HG02588 (cell line): Measurements from ENCODE around the gene ACAD8.
A peak's percentile ranks its signal among the peaks of the same experiment; 100 is the strongest.
"Not testable (repeated sequence)": the region's sequence is repeated elsewhere in the genome, so short reads cannot be mapped to it uniquely, and the experiment has no call there.

Experiments
- ATAC-seq: cut with Tn5 transposase; IDR thresholded peaks from one replicate; pipeline ENCODE4 v1.9.1; 2021; ENCODE audit warnings: mild to moderate bottlenecking, moderate library complexity; ENCODE audit not compliant: unreplicated experiment

ACAD8 gene

GRCh38 chr11:134266440-134266839, 13.1 kb downstream of the ACAD8 start:
- ATAC-seq = no peak

DNA sequence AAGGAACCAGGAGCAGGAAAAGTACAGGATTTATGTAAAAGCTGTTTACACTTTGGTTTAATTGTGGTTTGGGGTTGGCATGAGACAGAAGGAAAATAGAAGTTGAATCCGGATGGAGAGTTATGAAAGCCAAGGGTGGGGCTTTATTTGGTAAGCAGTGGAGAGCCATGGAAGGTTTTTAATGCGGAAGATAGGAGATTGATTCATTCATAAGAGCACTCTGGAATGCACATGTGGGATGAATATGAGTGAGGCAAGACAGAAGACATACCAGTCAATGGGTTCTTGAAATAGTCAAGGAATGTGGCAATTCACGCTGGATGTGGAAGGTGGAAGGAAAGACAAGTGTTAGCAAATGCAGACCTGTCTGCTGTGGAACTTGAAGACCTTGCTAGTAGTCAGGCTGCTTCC, 13.5 kb downstream of the ACAD8 start:
- ATAC-seq = no peak

DNA sequence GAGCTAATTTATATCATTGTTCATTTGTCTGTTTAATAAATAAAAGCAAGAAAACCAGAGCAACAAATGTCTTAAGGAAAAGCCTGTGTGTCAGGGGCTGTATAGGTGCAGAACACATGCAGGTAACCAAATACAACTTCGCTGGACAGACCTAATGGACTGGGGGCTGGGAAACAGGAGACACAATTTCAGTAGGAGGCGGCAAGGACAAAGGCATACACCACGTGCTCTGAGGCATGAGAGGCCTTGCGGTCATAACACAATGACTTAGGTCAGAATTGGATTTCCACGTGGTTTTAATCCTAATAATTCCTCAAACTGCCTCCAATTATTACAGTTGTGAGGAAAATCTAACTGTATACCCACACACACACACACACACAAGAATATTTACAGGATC, 14.1 kb downstream of the ACAD8 start:
- ATAC-seq = no peak

GRCh38 chr11:134267966-134268365, 14.6 kb downstream of the ACAD8 start:
- no peak for ATAC-seq

DNA sequence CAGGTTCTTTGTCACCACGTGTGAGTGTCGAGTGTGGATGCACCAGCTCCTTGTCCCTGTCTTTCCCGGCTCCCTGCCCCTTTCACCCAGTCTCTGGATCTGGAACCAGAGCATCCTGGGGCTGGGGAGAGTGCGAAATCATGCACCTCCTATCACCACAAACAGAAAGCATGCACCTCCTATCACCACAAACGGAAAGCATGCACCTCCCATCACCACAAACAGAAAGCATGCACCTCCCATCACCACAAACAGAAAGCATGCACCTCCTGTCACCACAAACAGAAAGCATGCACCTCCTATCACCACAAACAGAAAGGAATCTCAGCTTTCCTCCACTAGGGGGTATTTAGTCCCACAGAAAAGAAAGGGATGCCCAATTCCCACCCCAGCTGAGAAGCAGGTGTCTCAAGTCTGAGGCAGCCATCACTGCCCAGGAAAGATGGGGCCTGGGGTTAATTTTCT, 16.9 kb downstream of the ACAD8 start:
- ATAC-seq = no peak

DNA sequence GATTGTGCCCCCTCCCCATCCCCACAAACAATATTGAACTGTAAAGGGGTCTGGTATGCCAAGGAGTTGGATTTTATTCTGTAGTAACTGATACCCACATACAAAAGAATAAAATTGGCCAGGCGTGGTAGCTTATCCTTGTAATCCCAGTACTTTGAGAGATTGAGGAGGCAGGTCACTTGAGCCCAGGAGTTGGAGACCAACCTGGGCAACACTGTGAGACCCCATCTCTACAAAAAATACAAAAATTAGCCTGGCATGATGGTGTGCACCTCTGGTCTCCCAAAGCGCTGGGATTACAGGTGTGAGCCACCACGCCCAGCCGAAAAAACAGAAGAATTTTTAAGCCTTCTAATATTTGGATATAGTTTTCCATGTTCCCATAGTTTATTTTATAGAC, 18.6 kb downstream of the ACAD8 start:
- no peak for ATAC-seq

GRCh38 chr11:134272381-134273316, 19.3 kb downstream of the ACAD8 start:
- ATAC-seq = no peak

- ATAC-seq = no peak
These were observed 19.9 kb downstream of the ACAD8 start for GRCh38 chr11:134273317-134273712.

DNA sequence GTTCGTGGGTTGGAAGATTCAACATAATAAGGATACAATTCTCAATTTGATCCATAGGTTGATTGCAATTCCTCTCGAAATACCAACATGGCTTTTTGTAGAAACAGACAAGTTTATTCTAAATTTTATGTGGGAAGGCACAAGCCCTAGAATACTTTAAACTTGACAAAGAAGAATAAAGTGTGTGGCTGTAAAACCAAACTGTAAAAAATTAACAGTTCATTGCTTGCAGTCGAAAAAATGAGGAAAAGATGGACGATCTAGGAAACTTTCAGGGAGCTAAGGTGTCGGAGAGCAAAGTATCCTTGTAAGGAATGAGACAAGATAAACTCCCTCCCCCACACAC, 21.8 kb downstream of the ACAD8 start:
- ATAC-seq = no peak

DNA sequence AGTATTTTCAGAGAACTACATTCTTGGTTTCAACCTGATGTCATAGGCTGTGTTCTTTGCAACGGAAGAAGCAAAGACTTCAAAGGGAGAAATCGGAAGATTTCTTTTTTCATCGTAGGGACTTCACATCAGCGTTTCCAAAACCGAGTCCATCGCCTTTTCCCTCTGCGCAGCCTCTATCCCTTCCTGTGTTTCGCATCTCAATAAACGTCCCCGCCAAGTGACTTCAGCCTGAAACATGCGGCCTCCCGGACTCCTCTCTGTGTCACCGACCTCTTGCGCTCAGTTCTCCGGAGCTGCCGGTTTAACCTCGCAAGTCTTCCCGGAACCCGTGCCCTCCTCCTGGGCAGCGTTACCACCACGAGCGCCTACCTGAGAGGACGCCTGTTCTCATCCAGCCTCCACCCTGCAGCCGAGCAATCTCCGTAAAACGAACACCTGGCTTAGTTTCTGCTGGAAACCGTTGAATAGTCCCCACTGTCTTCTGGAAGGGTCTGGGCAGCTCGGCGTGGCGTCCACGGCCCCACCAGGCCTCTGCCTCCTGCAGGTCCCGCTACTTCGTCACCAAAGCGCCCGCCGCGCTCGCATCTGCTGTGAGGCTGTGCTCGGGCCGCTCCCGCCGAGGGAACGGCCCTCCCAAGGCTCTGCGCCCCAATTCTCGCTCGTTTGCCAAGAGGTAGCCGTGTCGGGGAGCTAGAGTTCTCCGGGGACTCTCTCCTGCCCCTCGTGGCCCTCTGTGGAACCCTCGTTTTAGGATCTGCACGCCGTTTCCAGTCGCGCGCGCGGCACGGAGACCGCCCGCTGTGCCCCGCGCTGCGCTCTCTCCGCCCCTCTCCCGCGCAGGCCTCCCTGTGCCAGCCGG, 22.4 kb downstream of the ACAD8 start, which contains the start of gene GLB1L3:
TSS of gene GLB1L3 (plus strand) at position 846 of the 862 bp plus-strand sequence. CDS start 362 bp downstream, outside the sequence.
- ATAC-seq = peak; percentile 74

DNA sequence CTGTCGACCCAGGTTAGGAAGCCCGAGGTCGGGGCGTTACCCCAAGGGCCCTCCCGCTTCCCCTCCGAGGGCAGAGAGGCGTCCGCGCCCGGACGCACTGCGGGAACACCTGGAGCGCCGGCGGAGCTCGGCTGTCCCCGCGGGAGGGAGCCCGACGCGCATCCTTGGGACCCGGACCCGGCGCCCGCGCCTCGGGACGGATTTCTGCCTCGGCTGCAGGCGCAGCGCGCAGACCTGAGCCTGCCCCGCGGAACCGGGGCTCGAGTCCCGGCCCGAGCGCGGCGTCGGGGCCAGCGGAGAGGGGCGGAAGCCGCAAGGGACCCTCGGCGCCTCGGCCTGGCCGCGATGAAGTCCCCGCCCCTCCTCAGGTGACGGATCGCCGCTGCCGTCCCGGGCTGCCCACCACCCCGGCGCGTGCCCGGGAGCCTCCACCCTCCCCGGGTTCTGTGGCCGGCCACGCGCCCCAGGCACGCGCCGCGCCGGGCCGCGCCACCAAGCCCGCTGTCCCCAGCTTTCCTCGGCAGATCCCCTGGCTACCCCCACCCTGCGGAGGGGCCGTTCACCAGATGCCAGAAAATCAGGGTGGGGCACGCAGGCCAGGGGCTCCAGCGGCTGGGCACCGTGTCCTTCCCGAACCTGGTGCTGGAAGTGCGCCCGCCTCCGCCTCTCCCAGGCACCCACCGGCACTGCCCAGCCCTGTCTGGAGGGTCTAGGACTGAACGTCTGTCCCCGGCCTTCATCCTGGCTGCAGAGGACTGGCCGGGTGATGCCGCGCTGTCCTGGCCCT, 23.2 kb downstream of the ACAD8 start:
- ATAC-seq = no peak

DNA sequence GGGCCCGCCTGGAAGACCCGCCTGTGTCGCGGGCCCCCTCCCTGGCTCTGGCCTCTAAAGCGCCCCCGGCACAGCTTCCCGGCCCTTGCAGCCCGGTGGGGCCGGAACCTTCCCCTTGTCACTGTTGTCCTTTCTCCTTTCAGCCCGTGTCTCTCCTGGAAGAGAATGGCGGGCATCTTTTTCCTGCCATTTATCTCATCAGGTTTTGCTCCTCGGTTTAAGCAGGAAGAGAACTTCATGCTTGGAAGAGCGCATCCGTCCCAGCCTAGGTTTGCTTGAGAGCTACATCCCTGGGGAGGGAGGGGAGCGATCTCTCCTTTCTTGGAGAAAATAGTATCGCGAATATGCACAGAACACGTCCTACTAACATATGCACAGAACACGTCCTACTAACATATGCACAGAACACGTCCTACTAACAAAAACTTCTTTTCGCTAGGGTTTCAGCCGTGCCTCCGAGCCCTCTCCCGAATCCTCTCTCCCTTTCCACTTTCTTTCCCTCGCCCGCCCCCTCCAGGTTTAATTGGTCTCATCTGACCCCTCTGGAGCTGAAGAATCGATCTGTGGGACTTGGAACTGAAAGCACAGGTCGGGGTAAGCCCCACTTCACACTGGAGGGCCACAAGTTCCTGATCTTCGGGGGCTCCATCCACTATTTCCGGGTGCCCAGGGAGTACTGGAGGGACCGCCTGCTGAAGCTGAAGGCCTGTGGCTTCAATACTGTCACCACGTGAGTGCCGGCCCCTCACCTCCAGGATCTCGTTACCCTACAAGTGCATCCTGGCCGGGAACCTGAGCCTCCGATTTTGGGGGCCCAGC, 24.0 kb downstream of the ACAD8 start:
- no peak for ATAC-seq

GRCh38 chr11:134278356-134278755, 25.0 kb downstream of the ACAD8 start:
- ATAC-seq = no peak

GRCh38 chr11:134281635-134282034, 28.3 kb downstream of the ACAD8 start:
- ATAC-seq = not testable (repeated sequence)

DNA sequence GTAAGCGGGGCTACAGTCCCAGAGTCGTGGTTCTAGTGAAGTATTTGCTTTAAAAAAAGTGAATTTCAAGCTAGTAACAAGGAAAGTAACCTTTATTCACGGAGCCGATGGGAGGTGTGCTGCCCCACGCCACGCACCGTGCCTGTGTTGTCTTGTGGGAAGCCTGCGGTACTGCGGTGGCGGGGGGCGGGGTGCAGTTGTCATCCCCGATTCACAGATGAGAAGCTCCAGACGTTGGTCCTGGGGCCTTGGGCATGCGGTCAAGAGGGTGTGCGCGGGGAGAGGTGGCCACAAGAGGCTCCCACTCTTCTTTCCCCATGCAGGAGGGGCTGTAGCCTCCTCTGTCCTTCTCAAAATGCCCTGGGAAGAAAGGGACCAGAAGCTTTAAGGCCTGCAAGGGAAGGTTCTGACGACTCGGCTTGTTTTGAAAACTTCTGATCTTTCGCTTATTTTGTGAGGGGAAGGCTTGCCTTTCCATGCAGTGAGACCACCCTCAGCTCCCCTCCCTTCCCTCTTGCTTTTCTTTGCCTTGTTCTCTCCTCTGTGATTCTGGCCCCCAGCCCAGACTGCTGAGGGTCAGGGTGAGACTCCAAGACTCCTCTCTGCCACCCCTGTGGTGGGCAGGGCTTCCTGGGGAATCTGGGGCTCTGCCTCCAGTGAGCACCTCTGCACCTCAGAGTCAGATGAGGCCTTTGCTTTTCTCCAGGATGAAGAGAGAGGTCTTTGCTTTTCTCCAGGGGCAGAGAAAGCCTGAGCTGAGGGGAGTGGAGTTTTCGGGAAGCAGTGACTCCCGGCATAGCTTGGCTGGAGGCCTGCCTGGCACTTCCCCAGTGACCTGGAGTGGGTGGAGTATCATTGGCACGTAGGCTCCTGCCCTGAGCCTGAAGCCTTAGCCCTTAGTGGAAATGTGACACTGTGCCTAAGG, 29.0 kb downstream of the ACAD8 start:
- ATAC-seq = no peak

- ATAC-seq = no peak
These were observed 30.3 kb downstream of the ACAD8 start for GRCh38 chr11:134283461-134284230.

DNA sequence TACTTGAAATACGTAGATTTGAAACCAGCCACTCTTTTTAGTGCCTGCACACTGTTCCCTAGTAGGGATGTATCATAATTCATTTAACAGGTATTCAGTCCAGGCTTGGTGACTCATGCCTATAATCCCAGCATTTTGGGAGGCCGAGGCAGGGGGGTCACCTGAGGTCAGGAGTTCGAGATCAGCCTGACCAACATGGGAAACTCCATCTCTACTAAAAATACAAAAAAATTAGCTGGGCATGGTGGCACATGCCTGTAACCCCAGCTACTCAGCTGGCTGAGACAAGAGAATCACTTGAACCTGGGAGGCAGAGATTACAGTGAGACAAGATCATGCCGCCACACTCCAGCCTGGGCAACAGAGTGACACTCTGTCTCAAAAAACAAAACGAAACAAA, 31.0 kb downstream of the ACAD8 start:
- ATAC-seq = not testable (repeated sequence)

DNA sequence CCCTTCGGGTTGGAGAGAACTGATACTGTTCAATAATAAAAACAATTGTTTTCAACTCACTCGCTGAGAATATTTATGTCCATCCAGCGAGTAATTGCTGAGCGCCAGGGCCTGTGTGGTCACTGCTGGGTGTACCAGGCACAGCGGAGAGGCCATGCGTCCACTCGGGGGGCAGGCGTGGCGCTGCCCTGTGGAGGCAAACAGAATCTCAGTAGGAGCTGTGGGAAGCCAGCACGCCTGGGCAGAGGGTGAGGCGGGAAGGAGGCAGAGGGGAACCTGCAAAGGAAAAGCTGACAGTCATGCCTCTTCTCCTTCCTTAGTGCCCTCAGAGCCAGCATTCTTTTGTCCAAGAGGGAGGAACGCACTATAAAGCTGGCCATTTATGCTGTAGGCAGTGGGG, 34.2 kb downstream of the ACAD8 start:
- no peak for ATAC-seq
